Measurements from ENCODE around the gene SELENON. TPM values are rescaled to one million over a fixed set of nuclear protein-coding genes. Genes with fewer than 3 reads are reported as not detected.

The SELENON gene
- total RNA-seq, 1 experiment from 2014 or later, result 38.6 TPM

- Histone ChIP-seq H3K4me3 (ENCODE audit: low read length) (no peak overlapping the region), H3K4me1 (ENCODE audit: insufficient read depth, low read length) (0 out of 2 replicates have a peak, but pooled peaks cover 2% of the 10 kb centered on the region), H3K9me2 (replicated peaks; ENCODE audit: low read length) (no peaks in the 10 kb centered on the region), H3K79me2 (ENCODE audit: low read length) (no peaks in the 10 kb centered on the region), H3K4me2 (ENCODE audit: low read length) (no peak overlapping the region), H3K9ac (ENCODE audit: low read length) (no peak overlapping the region), H3K27me3 (ENCODE audit: low read length) (no peaks in the 10 kb centered on the region), H3K36me3 (ENCODE audit: low read depth, low read length) (no peaks in the 10 kb centered on the region; the same call in 1 of the 2 replicates), H2AFZ (ENCODE audit: low read length) (no peak overlapping the region), H3K9me3 (ENCODE audit: low read length) (no peaks in the 10 kb centered on the region), H3K27ac (ENCODE audit: low read length) (no peak overlapping the region), H3F3A (ENCODE audit: low read length, unreplicated experiment) (no peaks in the 10 kb centered on the region), H4K20me1 (ENCODE audit: low read length) (no peaks in the 10 kb centered on the region)
- ChIA-PET POLR2A (ENCODE audit: unreplicated experiment) (no interaction called here), CTCF (interaction anchor here (0.6 kb wide), 1 partner anchor 200 kb away, joined by 6 read pairs; no protein-coding TSS in a partner anchor)
- intact Hi-C loops (cut with micrococcal nuclease), result no loop called here
- TF ChIP-seq EZH2phosphoT487 (IDR thresholded peaks at IDR 0.05; ENCODE audit: borderline replicate concordance, low read length), result no peak
- TF ChIP-seq EZH2 (IDR thresholded peaks at IDR 0.05; ENCODE audit: low read length, unreplicated experiment), result no peak
- no peak for TF ChIP-seq CTCF (conservative IDR thresholded peaks at IDR 0.05; ENCODE audit: low read depth, low read length)
- DNase-seq (no peak), ATAC-seq (no peak)
- BruUV-seq (replicated peaks), result no TSS peak
These were observed 8.7 kb downstream of the SELENON start for GRCh38 chr1:25808481-25809244.

- Histone ChIP-seq H3K4me3 (ENCODE audit: low read length) (no peak overlapping the region), H3K27ac (ENCODE audit: low read length) (no peak overlapping the region), H3K36me3 (ENCODE audit: low read depth, low read length) (no peaks in the 10 kb centered on the region; the same call in 1 of the 2 replicates), H3K4me2 (ENCODE audit: low read length) (no peak overlapping the region), H3K9ac (ENCODE audit: low read length) (no peak overlapping the region), H3K27me3 (ENCODE audit: low read length) (no peaks in the 10 kb centered on the region), H2AFZ (ENCODE audit: low read length) (no peak overlapping the region), H3F3A (ENCODE audit: low read length, unreplicated experiment) (no peaks in the 10 kb centered on the region), H3K4me1 (ENCODE audit: insufficient read depth, low read length) (0 out of 2 replicates have a peak, but pooled peaks cover 2% of the 10 kb centered on the region), H3K79me2 (ENCODE audit: low read length) (no peaks in the 10 kb centered on the region), H4K20me1 (ENCODE audit: low read length) (no peaks in the 10 kb centered on the region), H3K9me2 (replicated peaks; ENCODE audit: low read length) (no peaks in the 10 kb centered on the region), H3K9me3 (ENCODE audit: low read length) (no peaks in the 10 kb centered on the region)
- intact Hi-C loops (cut with micrococcal nuclease), result no loop called here
- ChIA-PET CTCF (no interaction called here), POLR2A (ENCODE audit: unreplicated experiment) (no interaction called here)
- ATAC-seq (no peak), DNase-seq (no peak)
- no TSS peak for BruUV-seq (replicated peaks)
- no peak for TF ChIP-seq CTCF (conservative IDR thresholded peaks at IDR 0.05; ENCODE audit: low read depth, low read length)
These were observed 9.4 kb downstream of the SELENON start for GRCh38 chr1:25809283-25809926.

- Histone ChIP-seq H3K4me1 (ENCODE audit: insufficient read depth, low read length) (0 out of 2 replicates have a peak, but pooled peaks cover 2% of the 10 kb centered on the region), H4K20me1 (ENCODE audit: low read length) (no peaks in the 10 kb centered on the region), H3K79me2 (ENCODE audit: low read length) (no peaks in the 10 kb centered on the region), H3K9me3 (ENCODE audit: low read length) (no peaks in the 10 kb centered on the region), H3K4me2 (ENCODE audit: low read length) (no peak overlapping the region), H3K36me3 (ENCODE audit: low read depth, low read length) (no peaks in the 10 kb centered on the region; the same call in 1 of the 2 replicates), H3K4me3 (ENCODE audit: low read length) (no peak overlapping the region), H3K9me2 (replicated peaks; ENCODE audit: low read length) (no peaks in the 10 kb centered on the region), H3F3A (ENCODE audit: low read length, unreplicated experiment) (no peaks in the 10 kb centered on the region), H3K9ac (ENCODE audit: low read length) (no peak overlapping the region), H3K27me3 (ENCODE audit: low read length) (no peaks in the 10 kb centered on the region), H2AFZ (ENCODE audit: low read length) (no peak overlapping the region), H3K27ac (ENCODE audit: low read length) (no peak overlapping the region)
- ChIA-PET POLR2A (ENCODE audit: unreplicated experiment) (no interaction called here), CTCF (no interaction called here)
- intact Hi-C loops (cut with micrococcal nuclease), result no loop called here
- ATAC-seq, result no peak
- DNase-seq, result no peak
- no peak for TF ChIP-seq CTCF (conservative IDR thresholded peaks at IDR 0.05; ENCODE audit: low read depth, low read length)
- no peak for TF ChIP-seq EZH2 (IDR thresholded peaks at IDR 0.05; ENCODE audit: low read length, unreplicated experiment)
- TF ChIP-seq EZH2phosphoT487 (IDR thresholded peaks at IDR 0.05; ENCODE audit: borderline replicate concordance, low read length), result no peak
- no TSS peak for BruUV-seq (replicated peaks)
These were observed 9.9 kb downstream of the SELENON start for GRCh38 chr1:25809929-25810328.

Data from PC-3 (cell line).